GM18511 (cell line): ENCODE data around the gene IGFBP2.
A peak's percentile ranks its signal among the peaks of the same experiment; 100 is the strongest.

Experiments
- ATAC-seq: cut with Tn5 transposase; IDR thresholded peaks from one replicate; pipeline ENCODE4 v1.9.1; 2021; ENCODE audit warnings: mild to moderate bottlenecking, moderate library complexity; ENCODE audit not compliant: unreplicated experiment

The IGFBP2 gene

DNA sequence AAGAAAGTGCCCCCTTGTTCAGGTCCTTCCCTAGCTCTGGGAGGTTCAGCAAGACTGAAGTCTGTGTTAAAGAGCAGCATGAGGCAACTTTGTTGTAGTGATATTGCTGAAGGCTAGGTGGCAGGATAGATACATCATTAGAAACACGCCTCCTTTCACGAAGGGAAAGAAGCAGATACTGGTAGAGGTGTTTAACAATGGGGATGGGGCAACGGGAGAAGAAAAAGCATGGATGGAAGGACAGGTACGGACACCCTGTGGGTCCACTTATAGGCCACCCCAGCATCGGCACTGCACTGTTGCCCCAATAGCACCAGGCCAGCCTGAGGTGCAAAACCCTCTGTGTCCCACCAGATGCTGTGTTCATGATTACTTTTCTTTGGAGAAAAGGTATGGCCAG lies 65.7 kb downstream of the IGFBP2 start:
- ATAC-seq, result peak; percentile 58

DNA sequence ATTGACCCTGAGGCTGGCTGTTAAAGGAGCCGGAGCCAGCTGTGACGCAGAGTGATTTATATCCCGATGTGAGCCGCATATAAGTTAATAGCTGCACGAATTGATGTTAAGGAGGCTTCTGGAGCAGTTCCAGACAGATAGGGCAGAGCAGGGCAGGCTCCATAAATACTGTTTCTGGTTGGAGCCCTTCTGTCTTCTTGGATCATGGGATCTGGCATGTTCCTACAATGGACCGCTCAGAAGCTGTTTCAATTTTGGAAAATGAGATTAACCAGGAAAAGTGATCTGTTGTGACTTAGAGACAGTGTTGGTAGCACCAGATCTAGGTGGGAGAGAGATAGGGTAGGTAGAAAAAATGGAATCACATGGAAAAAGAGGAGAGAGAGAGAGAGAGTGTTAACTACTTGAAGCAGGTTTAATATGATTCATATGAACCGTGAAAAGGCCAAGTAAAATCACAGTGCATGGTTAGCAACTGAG lies 66.9 kb downstream of the IGFBP2 start:
- ATAC-seq, result no peak

DNA sequence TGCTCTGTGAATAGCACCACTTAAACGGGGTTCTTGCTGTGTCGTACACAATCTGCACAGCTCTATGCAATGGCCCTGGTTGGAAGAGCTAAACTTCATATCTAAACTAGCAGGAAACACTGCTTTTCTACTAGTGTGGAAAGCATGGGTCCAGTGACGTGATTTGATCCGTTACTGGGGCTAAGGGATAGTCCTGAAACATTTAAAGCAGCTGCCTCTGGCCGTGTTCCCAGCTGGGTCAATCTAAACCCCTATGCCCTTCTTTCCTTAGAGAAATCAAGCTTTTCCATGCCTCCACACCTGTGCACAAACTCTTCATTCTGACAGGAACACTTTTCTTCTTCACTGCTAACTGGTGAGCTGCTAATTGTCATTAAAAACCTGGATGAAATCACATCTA lies 67.6 kb downstream of the IGFBP2 start:
- ATAC-seq, result no peak

DNA sequence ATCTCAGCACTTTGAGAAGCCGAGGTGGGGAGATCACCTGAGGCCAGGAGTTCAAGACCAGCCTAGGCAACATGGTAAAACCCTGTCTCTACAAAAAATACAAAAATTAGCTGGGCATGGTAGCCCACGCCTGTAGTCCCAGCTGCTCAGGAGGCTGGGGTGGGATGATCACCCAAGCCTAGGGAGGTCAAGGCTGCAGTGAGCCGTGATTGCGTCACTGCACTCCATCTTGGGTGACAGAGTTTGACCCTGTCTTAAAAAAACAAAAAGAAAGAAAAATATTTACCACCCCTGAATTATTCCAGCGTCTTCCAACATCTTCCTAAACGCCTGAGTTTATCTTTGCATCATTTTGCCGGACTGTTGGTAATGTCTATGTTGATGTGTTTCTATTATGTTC lies 68.3 kb downstream of the IGFBP2 start:
- ATAC-seq, result no peak

DNA sequence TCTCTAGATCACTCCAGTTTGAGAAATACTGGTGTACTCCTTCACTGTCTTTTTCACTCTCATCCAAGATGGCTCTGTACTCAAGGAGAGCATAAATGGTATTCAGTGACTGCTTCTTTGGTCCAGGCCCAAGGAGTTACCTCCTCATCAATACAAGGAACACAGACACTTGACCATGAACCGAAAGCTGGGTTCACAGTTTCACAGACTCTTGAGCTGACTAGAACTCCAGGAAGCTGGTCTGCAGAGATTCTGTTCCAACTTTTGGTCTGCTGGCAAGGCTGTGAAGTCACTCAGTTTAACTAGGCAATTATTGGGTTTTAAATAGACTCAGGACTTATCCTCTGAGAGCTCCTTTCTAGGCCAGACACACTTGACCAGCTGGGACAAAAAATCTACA lies 69.5 kb downstream of the IGFBP2 start:
- no peak for ATAC-seq

DNA sequence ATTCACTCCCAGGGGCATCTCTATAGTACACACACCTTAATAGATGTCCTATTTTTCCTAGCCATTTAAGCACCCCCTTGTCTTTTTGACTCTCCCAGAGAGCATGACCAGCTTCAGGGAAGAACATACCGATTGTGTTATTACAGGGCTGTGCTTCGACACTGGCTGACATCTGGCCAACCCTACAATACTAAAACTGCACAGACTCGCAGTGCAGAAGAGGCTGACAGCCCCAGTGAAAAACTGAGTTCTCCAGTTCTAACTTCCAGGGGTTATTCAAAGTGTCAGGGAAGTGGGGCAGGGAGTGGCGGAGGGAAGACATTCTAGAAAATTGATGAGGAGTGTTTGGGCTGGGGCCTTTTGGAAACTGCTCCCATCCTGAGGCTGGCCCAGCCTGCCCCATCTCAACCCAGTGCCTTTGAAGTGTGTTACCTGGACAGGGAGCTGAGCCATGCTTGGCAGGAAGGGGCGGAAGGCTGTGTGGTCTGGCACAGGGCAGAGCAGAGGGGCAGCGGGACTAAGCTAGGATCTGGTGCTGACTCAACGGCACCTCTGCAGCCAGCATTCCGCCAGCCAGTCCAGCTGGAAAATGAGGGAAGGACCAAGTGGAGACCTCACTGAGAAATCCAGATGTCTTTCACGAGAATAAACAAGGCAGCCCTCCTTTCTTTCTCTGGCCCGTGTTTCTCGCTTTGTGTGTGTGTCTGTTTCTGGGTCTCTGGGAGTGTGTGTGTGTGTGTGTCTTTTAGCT lies 77.5 kb downstream of the IGFBP2 start:
- ATAC-seq, result no peak

DNA sequence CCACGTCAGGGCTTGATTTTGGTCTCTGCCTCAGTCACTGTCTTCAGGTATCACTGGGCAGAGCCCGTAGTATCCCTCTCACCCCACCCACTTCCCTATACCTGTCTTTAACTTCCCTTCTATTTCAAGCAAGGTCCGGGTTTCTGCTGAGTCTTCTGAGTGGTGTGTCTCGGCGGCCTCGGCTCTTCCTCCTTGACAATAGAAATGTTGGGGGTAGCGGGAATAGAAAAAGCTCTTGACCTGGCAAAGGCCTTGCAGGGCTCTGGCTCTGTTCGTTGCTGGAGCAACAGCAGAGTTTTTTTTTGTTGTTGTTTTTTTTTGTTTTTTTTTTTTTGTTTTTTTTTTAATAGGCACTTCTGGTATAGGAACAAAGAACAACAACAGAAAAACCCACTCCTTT lies 78.1 kb downstream of the IGFBP2 start:
- no peak for ATAC-seq

DNA sequence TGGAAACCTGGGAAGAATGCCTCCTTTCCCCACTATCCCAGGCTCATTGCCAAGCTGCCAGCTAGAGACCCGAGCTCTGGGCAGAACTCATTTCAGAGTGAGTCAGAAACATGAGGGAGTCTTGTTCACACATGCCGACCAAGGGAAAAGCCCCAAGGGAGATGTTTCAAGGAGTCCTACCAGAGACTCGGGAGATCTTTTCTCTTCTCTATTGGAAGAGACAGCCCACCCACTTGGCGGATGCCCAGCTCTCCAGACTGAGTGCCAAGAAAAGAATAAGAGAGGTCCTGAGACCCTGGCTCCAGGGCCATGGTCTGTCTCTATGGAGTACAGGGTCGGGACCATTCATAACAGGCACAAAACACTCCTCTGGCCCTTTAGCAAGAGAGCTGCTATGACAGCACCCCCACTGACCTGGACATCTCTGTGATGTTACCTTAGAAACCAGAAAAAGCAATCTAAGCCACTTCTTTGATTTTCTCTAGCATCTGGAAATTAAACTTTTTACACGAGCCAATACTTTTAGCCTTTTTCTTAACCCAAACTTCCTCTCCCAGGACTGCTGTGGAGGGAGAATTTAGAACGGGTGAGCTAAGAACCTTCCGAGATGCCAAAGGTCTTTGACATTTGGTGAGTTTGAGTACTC lies 80.6 kb downstream of the IGFBP2 start:
- no peak for ATAC-seq
